Esophagus muscularis mucosa (tissue), 4 donors: ENCODE results near the gene APP. TPM values are rescaled to one million over a fixed set of nuclear protein-coding genes. Genes with fewer than 3 reads are reported as not detected.

Source experiments
- DNase-seq: peaks from one replicate; pipeline ENCODE4 v3.0.0-alpha.2; 2017; ENCODE audit errors: extremely low spot score
- H3K27ac ChIP-seq, 4 donors: fragments of 200-600 bp; sonication (generic); replicated peaks in 1 of 4; 1 replicate in 3 of 4; 2 replicates in 1 of 4; pipeline ENCODE4 v1.5.1; 2016 to 2019; ENCODE audit warnings: mild to moderate bottlenecking in 1 of 4
- H3K27me3 ChIP-seq, 4 donors: fragments of 200-600 bp; sonication (generic); one replicate each; pipeline versions ENCODE4 v1.5.1 to v1.6.0; 2016 to 2019
- H3K36me3 ChIP-seq, 4 donors: fragments of 200-600 bp; sonication (generic); one replicate each; pipeline ENCODE4 v1.5.1; 2016 to 2019
- H3K4me1 ChIP-seq, 4 donors: fragments of 200-600 bp; sonication (generic); one replicate each; pipeline ENCODE4 v1.5.1; 2016 to 2019
- H3K4me3 ChIP-seq, 4 donors: fragments of 200-600 bp; sonication (generic); 1 replicate in 2 of 4; 2 replicates in 2 of 4; pipeline ENCODE4 v1.5.1; 2016 to 2019; ENCODE audit warnings: mild to moderate bottlenecking in 4 of 4, moderate library complexity in 1 of 4
- H3K9me3 ChIP-seq, 4 donors: fragments of 200-600 bp; sonication (generic); 1 replicate in 3 of 4; 2 replicates in 1 of 4; pipeline ENCODE4 v1.5.1; 2016 to 2019
- EP300 ChIP-seq: sonication (generic); formaldehyde crosslinking; IDR thresholded peaks from one replicate; pipeline ENCODE4 v1.6.1; 2017; ENCODE audit warnings: antibody characterized with exemption
- POLR2A ChIP-seq: fragments of 450-650 bp; IDR thresholded peaks from one replicate; pipeline ENCODE4 v1.6.1; 2017; ENCODE audit warnings: antibody characterized with exemption, moderate library complexity, mild to moderate bottlenecking, low read depth
- POLR2AphosphoS5 ChIP-seq, 2 donors: sonication (generic); formaldehyde crosslinking; IDR thresholded peaks; one replicate each; pipeline ENCODE4 v1.6.1; 2017; ENCODE audit warnings: antibody characterized with exemption in 2 of 2
- WGBS: methylation state at CpG from one replicate; pipeline ENCODE4 v1.1.5; 2018; 5-methylcytosine and 5-hydroxymethylcytosine counted together
- intact Hi-C: fragments of 100-400 bp; cut with DNase I; formaldehyde crosslinking; loops from one replicate; pipeline ENCODE4 v1.15.1; 2023
- total RNA-seq, 4 donors: library from RNA; depleted of rRNA; stranded (reverse); fragments of >200 nt; gene quantifications; one replicate each; pipeline versions ENCODE4 v1.1.0 to v1.2.1, GENCODE V29; 2016
- TF ChIP-seq, protein P1 (sequence below), 3 experiments: fragments of 200-600 bp in 2 of 3; fragments of 450-650 bp in 1 of 3; sonication (generic) in 2 of 3; IDR thresholded peaks; one replicate each; pipeline ENCODE4 v1.5.1; 2017 to 2019; ENCODE audit warnings: antibody characterized with exemption in 3 of 3, mild to moderate bottlenecking in 2 of 3, moderate library complexity in 1 of 3

APP gene
- total RNA-seq, 4 donors from 2014 or later: 459 to 790 (median 624) TPM

DNA sequence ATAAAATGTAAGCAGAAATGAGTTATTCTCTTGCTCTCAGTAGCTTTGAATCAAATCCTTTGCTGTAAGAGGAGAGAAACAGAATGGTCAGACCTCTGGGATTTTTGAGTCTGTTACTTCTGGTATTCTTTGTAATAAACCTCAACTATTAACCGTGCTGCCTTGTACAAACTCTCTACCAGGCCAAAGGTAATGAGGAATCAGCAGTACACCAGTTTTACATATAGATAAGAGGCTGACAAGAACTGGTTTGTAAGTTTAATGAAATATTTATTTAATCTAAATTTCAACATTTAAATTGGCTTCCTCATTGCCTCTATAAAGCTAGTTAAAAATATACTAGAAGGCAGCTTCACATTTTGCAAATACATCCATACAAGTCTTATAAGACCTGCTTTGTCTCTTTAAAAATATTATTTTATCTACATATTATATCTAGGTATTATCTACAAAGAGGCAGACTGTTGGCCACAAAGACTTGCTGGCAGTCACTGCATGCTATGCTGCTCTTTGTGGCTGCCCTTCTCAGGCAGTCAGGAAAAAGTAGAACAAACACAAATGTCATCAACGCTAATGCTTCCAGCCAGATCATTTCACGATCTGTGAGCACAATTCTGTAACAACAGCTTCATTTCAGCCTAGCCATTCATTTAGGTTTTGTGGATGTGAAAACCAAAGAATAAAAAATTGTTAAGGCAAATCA is 262.8 kb downstream of the APP start:
- peak overlapping the region in 1 of 4 donors; percentile 2 for H3K27ac ChIP-seq
- intact Hi-C loops: loop anchor here (10.0 kb wide), 1 partner anchor 47 kb away; no protein-coding TSS in a partner anchor
- 27% methylated on average over 3 of the region's 3 CpGs for WGBS
- no peak for DNase-seq
- H3K27me3 ChIP-seq: no peaks in the 10 kb centered on the region
- H3K36me3 ChIP-seq: peaks cover 0 to 25% (median 13%) of the 10 kb centered on the region in 4 donors
- H3K4me1 ChIP-seq: peaks cover 13 to 21% (median 15%) of the 10 kb centered on the region in 4 donors
- no peak for TF ChIP-seq EP300
- TF ChIP-seq, protein P1, sequence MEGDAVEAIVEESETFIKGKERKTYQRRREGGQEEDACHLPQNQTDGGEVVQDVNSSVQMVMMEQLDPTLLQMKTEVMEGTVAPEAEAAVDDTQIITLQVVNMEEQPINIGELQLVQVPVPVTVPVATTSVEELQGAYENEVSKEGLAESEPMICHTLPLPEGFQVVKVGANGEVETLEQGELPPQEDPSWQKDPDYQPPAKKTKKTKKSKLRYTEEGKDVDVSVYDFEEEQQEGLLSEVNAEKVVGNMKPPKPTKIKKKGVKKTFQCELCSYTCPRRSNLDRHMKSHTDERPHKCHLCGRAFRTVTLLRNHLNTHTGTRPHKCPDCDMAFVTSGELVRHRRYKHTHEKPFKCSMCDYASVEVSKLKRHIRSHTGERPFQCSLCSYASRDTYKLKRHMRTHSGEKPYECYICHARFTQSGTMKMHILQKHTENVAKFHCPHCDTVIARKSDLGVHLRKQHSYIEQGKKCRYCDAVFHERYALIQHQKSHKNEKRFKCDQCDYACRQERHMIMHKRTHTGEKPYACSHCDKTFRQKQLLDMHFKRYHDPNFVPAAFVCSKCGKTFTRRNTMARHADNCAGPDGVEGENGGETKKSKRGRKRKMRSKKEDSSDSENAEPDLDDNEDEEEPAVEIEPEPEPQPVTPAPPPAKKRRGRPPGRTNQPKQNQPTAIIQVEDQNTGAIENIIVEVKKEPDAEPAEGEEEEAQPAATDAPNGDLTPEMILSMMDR (IDR thresholded peaks at IDR 0.05): no peak
- TF ChIP-seq POLR2AphosphoS5 (IDR thresholded peaks at IDR 0.05): no peak
- TF ChIP-seq POLR2A: no peak
- H3K9me3 ChIP-seq: no peaks in the 10 kb centered on the region
- no peak overlapping the region for H3K4me3 ChIP-seq

DNA sequence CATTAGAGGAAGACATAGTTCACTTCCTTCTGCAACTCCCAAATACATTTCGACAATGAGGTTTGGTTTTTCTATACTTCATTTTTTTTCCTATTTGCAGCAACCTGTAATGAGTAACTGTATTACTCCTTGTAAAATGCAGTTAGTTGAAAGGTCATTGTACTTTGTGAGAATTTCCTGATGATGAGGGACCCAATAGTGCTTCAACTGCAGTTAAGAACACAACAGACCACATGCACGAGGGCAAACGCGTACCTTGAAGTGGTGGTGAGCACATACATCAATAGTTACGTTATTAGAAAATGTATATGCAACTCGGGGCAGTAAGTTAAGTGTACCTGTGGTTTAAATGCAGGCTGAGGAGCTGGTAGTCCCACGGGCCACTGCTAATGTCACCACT is 264.0 kb downstream of the APP start:
- Histone ChIP-seq H3K9me3 (no peaks in the 10 kb centered on the region), H3K36me3 (peaks cover 0 to 25% (median 12%) of the 10 kb centered on the region in 4 donors), H3K4me1 (peaks cover 4 to 12% (median 5%) of the 10 kb centered on the region in 4 donors), H3K27me3 (no peaks in the 10 kb centered on the region), H3K27ac (no peak overlapping the region), H3K4me3 (no peak overlapping the region)
- WGBS: 90% methylated on average over 7 of the region's 7 CpGs
- TF ChIP-seq POLR2A (no peak), POLR2AphosphoS5 (IDR thresholded peaks at IDR 0.05) (no peak), EP300 (no peak)
- TF ChIP-seq, protein P1 (IDR thresholded peaks at IDR 0.05): no peak
- DNase-seq: no peak
- intact Hi-C loops: loop anchor here (10.0 kb wide), 1 partner anchor 48 kb away; no protein-coding TSS in a partner anchor

DNA sequence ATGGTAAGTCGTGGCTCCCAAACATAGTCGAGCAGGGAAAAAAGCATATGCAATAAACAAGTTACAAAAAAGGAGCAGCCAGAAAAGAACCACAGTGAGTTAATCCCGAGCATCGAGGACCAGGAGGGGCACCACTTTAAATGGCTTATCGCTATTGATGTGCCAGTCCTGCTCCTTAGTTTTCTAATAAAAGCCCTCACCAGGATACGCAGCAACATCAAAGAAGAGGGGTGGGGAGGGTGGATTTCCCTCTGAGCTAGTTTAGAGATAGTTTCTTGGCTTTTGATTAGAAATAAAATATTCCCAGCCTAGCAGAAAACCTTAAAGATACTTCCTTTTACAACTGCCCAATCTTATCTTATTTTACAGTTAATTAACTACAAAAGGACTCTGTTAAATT is 265.4 kb downstream of the APP start:
- Histone ChIP-seq H3K36me3 (peaks cover 0 to 25% (median 9%) of the 10 kb centered on the region in 4 donors), H3K9me3 (no peaks in the 10 kb centered on the region), H3K4me3 (no peak overlapping the region), H3K27ac (no peak overlapping the region), H3K4me1 (peaks cover 4 to 12% (median 5%) of the 10 kb centered on the region in 4 donors), H3K27me3 (no peaks in the 10 kb centered on the region)
- TF ChIP-seq EP300: no peak
- no peak for TF ChIP-seq POLR2A
- TF ChIP-seq, protein P1 (IDR thresholded peaks at IDR 0.05): no peak
- TF ChIP-seq POLR2AphosphoS5 (IDR thresholded peaks at IDR 0.05): no peak
- WGBS: 91% methylated on average over 6 of the region's 6 CpGs
- intact Hi-C loops: loop anchor here (10.0 kb wide), 1 partner anchor 50 kb away; no protein-coding TSS in a partner anchor
- DNase-seq: no peak

DNA sequence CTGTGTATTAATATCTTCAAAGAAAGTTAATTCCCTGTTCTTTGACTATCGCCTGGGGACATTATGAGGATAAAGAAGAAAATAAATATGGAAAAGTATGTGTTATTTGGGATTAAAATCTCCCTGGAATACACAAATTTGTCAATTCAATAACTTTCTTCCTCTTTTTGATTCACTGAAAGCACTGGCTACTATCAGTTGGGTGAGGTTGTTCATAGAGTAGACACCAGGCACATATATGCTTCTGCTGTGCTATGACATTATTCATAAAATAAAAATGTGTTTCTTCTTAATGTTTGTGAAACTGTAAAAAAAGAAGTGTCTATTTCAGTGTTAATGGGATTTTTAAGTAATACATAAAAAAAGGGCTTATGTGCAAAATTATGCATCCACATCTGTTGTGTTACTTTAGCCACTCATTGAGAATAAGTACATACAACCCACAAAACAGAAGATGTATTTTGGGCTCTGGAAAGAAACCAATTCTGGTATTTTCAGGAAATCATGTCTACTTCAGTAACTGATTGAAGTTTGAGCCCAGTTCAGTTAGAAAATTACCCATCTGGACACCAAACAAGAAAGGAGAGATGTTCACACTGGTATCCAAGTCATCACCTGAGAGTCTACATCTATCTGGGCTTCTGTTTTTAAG is 266.4 kb downstream of the APP start:
- H3K4me3 ChIP-seq: no peak overlapping the region
- DNase-seq: no peak
- 87% methylated on average over 1 of the region's 1 CpG for WGBS
- intact Hi-C loops: loop anchor here (10.0 kb wide), 1 partner anchor 51 kb away; no protein-coding TSS in a partner anchor
- TF ChIP-seq POLR2AphosphoS5 (IDR thresholded peaks at IDR 0.05): no peak
- no peak for TF ChIP-seq EP300
- TF ChIP-seq POLR2A: no peak
- TF ChIP-seq, protein P1 (IDR thresholded peaks at IDR 0.05): no peak
- H3K9me3 ChIP-seq: no peaks in the 10 kb centered on the region
- peaks cover 4 to 12% (median 5%) of the 10 kb centered on the region in 4 donors for H3K4me1 ChIP-seq
- peaks cover 0 to 25% (median 9%) of the 10 kb centered on the region in 4 donors for H3K36me3 ChIP-seq
- no peak overlapping the region for H3K27ac ChIP-seq
- no peaks in the 10 kb centered on the region for H3K27me3 ChIP-seq
